GM12872 (cell line): Measurements from ENCODE around the gene HYAL2.

Source experiments
- CTCF ChIP-seq: IDR thresholded peaks from 3 replicates; pipeline ENCODE4 v1.5.1; 2011; ENCODE audit warnings: low read depth, mild to moderate bottlenecking, low read length, moderate library complexity; ENCODE audit not compliant: insufficient read depth

HYAL2 gene

GRCh38 chr3:50304601-50305000 lies 17.9 kb downstream of the HYAL2 start:
- no peak for TF ChIP-seq CTCF

- no peak for TF ChIP-seq CTCF
Observed at GRCh38 chr3:50303013-50303815, 19.3 kb downstream of the HYAL2 start, which contains the start of gene HYAL1. HYAL1 (minus strand) TSS chr3:50303574; CDS start chr3:50302956, 618 bp downstream.

GRCh38 chr3:50302095-50303012 lies 20.2 kb downstream of the HYAL2 start:
- TF ChIP-seq CTCF, result no peak

GRCh38 chr3:50300681-50301254 lies 21.8 kb downstream of the HYAL2 start:
- no peak for TF ChIP-seq CTCF

GRCh38 chr3:50299929-50300680 lies 22.4 kb downstream of the HYAL2 start:
- TF ChIP-seq CTCF, result no peak

- TF ChIP-seq CTCF, result no peak
Observed at GRCh38 chr3:50299638-50299928, 23.0 kb downstream of the HYAL2 start.
